ENCODE results near the gene GUCD1. TPM values are rescaled to one million over a fixed set of nuclear protein-coding genes. Genes with fewer than 3 reads are reported as not detected.
"Not testable (repeated sequence)": the region's sequence is repeated elsewhere in the genome, so short reads cannot be mapped to it uniquely, and the experiment has no call there.

GUCD1 gene
- total RNA-seq, 2 donors from 2014 or later = 58.4 to 96.3 TPM

DNA sequence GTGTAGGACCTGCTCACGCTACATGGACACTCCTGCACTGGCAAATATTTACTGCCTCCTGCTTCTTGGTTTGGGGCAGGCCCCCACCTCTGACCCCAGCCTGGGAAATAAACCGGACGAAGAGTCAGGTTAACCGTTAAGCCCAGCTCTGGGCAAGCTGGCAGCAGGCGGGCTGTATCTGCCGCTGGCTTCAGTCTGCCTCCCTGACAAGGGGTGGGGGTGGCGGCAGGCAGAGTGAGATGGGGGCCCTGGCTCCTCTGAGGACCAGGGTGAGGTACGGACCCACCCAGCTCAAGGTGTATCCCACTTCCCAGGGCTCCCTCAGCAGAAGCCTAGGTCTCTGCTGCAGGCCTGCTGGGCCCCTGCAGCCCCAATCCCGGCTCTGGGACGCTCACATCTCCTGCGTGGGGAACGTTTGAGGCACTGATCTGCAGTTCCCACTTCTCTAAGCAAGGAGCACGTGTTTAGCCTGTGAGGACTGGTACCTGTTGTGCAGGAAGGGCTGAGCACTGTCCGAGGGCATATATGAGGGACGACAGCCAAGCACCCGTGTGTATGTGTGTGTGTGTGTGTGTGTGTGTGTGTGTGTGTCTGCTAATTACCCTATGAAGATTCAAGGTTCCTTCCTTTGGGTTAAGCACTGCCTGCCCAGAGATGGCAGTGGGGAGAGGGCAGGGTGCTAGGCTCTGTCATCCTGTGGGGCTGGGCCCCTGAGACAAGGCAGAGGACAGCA is 39.1 kb upstream of the GUCD1 start:
- Mint-ChIP-seq H3K27ac (no peak overlapping the region), H3K36me3 (ENCODE audit: low read depth) (no peaks in the 10 kb centered on the region), H3K4me1 (peaks cover 5% of the 10 kb centered on the region), H3K4me3 (no peak overlapping the region), H3K27me3 (no peaks in the 10 kb centered on the region)
- ATAC-seq = no peak
- no peaks in the 10 kb centered on the region for H3K9me3 ChIP-seq (ENCODE audit: control insufficient read depth, low read length, poor library complexity, severe bottlenecking)
- no peak for DNase-seq

DNA sequence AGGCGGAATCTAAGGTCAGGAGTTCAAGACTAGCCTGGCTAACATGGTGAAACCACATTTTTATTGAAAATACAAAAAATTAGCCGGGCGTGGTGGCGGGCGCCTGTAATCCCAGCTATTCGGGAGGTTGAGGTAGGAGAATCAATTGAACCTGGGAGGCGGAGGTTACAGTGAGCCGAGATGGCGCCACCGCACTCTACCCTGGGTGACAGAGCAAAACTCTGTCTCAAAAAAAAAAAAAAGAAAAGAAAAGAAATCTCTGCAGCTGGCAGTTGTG is 38.6 kb upstream of the GUCD1 start:
- H3K27me3 Mint-ChIP-seq; ATAC-seq; H3K36me3 Mint-ChIP-seq (ENCODE audit: low read depth); H3K9me3 ChIP-seq (ENCODE audit: control insufficient read depth, low read length, poor library complexity, severe bottlenecking); H3K4me1 Mint-ChIP-seq; H3K27ac Mint-ChIP-seq; DNase-seq: not testable (repeated sequence)
- H3K4me3 Mint-ChIP-seq = peak overlapping the region; percentile 67

DNA sequence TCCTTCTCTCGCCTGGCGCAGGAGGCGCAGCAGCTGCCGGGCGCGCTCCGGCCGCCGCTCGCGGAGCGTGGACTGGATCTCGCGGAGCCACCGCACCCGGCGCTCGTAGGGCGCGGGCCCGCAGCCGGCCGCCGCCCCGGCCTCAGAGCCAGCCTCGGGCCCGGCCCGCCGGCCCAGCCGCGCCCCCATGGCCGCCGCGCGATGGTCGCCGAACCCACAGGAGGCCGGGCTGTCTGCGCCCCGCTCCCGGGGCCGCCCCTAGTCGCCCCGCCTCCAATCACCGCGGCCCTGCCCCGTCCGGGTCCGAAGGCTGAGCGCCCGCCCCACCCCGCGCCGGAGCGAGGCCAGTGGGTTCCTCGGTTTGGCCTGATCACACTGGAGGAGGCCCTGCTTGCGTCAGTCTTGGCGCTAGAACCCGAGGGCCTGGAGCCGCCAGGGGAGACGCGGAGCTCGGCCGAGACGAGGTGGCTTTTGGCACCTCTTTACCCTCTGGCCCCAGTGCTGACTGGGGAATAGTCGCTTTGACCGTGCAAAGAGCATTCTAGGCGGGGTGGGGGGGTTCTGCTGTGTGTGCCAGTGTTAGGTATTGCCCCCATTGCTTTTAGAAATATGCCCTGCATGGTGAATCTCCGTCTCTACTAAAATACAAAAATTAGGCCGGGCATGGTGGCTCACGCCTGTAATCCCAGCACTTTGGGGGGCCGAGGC is 38.1 kb upstream of the GUCD1 start, which contains the start of gene LRRC75B:
TSS of gene LRRC75B (minus strand) at position 223 of the 708 bp plus-strand sequence. CDS start at position 189, 34 bp downstream.
- H3K36me3 Mint-ChIP-seq (ENCODE audit: low read depth) = no peaks in the 10 kb centered on the region
- H3K27me3 Mint-ChIP-seq = no peaks in the 10 kb centered on the region
- peak within 1 kb of the TSS; percentile 87 for H3K4me3 Mint-ChIP-seq
- peaks cover 5% of the 10 kb centered on the region for H3K4me1 Mint-ChIP-seq
- no peaks in the 10 kb centered on the region for H3K9me3 ChIP-seq (ENCODE audit: control insufficient read depth, low read length, poor library complexity, severe bottlenecking)
- no peak for DNase-seq
- H3K27ac Mint-ChIP-seq = no peak within 1 kb of the TSS
- peak; percentile 76 for ATAC-seq

DNA sequence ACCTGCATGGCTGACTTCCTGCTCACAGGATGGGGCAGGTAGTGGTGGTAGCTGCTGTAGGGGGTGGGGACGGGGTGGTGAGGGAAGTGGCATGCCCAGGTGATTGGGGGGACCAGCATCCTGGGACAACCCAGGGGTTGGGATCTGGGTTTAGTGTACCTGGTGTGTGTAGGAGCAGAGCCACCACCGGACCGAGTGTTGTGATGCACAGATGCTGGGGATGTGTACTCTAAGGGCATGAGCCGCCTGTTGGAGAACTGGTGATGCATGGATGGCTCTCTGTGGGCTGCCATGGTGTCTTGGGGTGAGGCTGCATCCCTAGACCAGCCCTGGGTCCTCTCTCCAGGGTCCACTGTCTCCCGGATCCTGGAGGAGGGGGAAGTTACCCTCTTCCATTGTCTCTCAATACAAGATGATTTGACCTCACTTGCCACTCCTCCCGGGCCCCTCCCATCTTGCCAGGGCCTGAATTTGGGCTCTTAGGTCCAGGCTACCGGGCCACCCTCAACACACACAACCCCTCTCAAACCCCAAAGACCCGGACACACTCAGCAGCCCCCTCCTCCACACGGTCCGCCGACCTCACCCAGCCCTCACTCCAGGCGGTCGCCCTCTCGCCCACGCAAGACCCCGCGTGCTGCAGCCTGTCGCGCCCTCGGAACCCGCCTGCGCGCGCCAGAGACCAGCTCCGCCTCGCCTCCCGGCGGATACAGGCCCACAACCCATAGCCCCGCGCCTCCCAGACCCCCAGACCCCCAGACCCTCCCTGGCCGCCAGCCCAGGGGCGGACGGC is 37.3 kb upstream of the GUCD1 start:
- Mint-ChIP-seq H3K27ac (no peak overlapping the region), H3K4me3 (peak overlapping the region; percentile 87), H3K36me3 (ENCODE audit: low read depth) (no peaks in the 10 kb centered on the region), H3K4me1 (peaks cover 5% of the 10 kb centered on the region), H3K27me3 (no peaks in the 10 kb centered on the region)
- DNase-seq (no peak), ATAC-seq (no peak)
- no peaks in the 10 kb centered on the region for H3K9me3 ChIP-seq (ENCODE audit: control insufficient read depth, low read length, poor library complexity, severe bottlenecking)

DNA sequence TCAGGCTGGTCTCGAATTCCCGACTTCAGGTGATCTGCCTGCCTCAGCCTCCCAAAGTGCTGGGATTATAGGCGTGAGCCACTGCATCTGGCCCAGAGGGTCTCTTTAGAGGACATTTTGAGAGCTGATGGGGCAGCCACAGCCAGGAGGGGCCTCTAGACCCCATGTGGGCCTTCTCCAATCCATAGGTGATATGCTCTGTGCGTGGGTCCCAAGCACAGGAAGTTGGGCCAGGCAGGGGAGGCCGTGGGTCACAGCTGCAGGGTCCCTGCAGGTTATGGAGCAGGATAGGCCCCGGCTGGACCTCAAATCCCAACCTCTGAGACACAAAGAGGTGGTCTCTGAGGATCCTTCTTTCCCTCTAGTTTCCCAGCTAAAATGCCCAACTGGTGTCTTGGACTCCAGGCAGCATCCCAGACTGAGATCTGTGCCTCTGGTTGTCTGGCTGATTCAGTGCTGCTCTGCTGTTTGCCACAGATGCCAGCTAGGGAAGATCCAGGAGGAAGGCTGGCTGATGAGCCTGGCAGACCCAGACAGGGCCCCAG is 36.4 kb upstream of the GUCD1 start:
- DNase-seq (no peak), ATAC-seq (no peak)
- Mint-ChIP-seq H3K27me3 (no peaks in the 10 kb centered on the region), H3K27ac (no peak overlapping the region), H3K36me3 (ENCODE audit: low read depth) (no peaks in the 10 kb centered on the region), H3K4me3 (peak overlapping the region; percentile 21), H3K4me1 (peaks cover 5% of the 10 kb centered on the region)
- H3K9me3 ChIP-seq (ENCODE audit: control insufficient read depth, low read length, poor library complexity, severe bottlenecking) = no peaks in the 10 kb centered on the region

DNA sequence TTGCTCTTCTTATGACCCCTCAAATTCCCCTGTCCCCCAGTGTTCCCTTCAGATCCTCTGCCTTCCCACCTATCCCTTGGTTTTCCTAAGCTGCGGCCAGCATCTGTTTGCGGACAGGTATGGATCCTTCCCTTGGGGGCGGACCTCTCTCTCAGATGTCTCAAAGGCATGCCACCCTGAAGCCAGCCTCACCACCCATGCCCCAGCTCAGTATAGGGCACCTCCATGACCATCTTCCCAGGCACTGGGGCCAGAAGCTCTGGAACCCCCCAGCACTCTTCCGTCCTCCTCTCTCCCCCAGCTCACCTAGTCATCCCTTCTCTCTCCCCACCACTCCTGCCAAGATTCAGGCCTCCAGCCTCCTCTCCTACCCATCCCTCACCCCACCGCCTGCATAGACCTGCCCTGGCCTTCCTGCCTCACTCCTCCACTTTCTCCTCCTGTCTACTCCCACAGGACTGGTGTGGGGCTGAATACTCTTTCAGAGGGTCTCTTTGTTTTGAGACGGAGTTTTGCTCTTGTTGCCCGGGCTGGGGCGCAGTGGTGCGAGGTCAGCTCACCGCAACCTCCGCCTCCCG is 35.7 kb upstream of the GUCD1 start:
- H3K36me3 Mint-ChIP-seq (ENCODE audit: low read depth) = no peaks in the 10 kb centered on the region
- no peaks in the 10 kb centered on the region for H3K27me3 Mint-ChIP-seq
- peak overlapping the region; percentile 2 for H3K27ac Mint-ChIP-seq
- ATAC-seq = no peak
- no peak for DNase-seq
- peaks cover 5% of the 10 kb centered on the region for H3K4me1 Mint-ChIP-seq
- no peaks in the 10 kb centered on the region for H3K9me3 ChIP-seq (ENCODE audit: control insufficient read depth, low read length, poor library complexity, severe bottlenecking)
- peak overlapping the region; percentile 31 for H3K4me3 Mint-ChIP-seq

DNA sequence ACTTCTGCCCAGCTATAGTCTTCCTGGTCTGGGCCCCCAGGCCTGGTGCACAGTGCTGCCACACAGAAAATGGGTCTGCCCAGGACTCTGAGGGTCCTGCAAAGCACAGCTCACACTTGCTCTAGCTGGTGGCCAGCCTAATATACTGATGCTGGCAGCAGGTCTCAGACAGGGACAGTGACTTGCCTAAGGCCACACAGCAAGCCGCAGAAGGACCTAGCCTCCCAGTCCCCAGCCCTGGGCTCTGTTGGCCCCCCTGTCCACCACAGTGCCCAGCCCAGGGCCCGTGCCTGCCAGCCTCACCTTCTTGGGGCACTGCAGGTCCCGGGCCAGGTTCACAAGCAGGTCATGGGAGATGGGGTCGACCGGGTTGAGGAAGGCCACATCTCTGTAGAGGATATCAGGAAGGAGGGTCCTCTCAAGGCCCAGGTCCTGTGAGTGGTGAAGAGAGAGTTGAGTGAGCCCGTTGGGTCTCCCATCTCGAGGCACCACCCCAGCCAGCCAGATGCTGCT is 34.6 kb upstream of the GUCD1 start:
- ATAC-seq (no peak), DNase-seq (no peak)
- H3K27ac Mint-ChIP-seq = no peak overlapping the region
- peaks cover 5% of the 10 kb centered on the region for H3K4me1 Mint-ChIP-seq
- no peaks in the 10 kb centered on the region for H3K27me3 Mint-ChIP-seq
- H3K4me3 Mint-ChIP-seq = no peak overlapping the region
- H3K36me3 Mint-ChIP-seq (ENCODE audit: low read depth) = no peaks in the 10 kb centered on the region
- no peaks in the 10 kb centered on the region for H3K9me3 ChIP-seq (ENCODE audit: control insufficient read depth, low read length, poor library complexity, severe bottlenecking)

DNA sequence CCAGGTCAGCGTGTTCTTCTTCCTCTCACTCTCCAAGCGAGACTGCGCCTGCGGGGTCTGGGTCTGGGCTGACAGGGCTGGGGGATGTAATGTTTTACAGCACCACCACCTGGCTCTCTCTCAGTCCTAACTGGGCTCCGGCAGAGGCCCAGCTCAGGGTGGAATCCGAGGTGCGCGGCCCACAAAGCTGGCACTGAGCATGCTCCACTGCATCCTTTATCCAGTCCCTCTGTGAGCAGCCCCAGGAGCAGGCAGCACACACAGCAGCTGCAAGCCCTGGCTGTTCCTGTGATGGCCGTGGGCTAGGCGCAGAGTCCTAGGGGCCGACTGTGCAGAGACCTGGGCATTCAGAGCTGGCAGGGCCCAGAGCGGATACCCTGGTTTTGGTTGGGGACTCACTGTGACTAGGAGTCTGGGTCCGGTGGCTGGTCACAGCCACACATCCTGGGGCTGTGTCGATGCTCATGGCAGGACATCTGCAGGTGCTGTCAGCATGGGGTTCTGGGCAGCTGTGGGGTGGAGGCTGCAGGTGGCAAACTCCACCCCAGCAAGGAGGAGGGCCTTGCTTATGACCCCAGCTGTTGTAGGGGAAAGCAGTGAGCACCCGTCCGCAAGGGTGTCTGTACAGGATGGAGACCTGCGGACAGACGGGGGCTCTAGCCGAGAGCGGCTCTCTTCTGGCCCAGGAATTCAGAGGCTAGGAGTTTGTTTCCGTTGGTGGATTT is 34.0 kb upstream of the GUCD1 start:
- H3K27ac Mint-ChIP-seq = no peak overlapping the region
- peaks cover 5% of the 10 kb centered on the region for H3K4me1 Mint-ChIP-seq
- H3K4me3 Mint-ChIP-seq = no peak overlapping the region
- no peaks in the 10 kb centered on the region for H3K27me3 Mint-ChIP-seq
- H3K36me3 Mint-ChIP-seq (ENCODE audit: low read depth) = no peaks in the 10 kb centered on the region
- no peaks in the 10 kb centered on the region for H3K9me3 ChIP-seq (ENCODE audit: control insufficient read depth, low read length, poor library complexity, severe bottlenecking)
- DNase-seq (no peak), ATAC-seq (no peak)

DNA sequence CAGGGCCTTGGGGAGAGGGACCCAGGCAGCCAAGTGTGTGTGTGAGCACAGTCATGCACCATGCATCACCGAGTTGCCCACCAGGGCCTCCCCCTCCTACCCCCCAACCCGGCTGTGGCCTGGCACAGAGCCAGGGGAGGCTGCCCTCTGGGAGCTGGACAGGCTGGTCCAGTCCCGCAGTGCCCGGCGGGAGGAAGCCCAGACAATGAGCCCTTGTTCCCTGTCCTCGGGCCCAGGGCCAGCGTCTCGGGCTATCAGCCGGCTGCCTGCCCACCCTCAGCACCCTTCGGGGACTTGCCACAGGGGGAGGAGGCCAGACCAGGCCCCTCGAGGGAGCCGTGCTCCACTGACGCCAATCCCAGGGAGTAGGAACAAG is 33.4 kb upstream of the GUCD1 start:
- Mint-ChIP-seq H3K4me3 (no peak overlapping the region), H3K4me1 (peaks cover 5% of the 10 kb centered on the region), H3K36me3 (ENCODE audit: low read depth) (no peaks in the 10 kb centered on the region), H3K27me3 (no peaks in the 10 kb centered on the region), H3K27ac (no peak overlapping the region)
- no peak for ATAC-seq
- no peaks in the 10 kb centered on the region for H3K9me3 ChIP-seq (ENCODE audit: control insufficient read depth, low read length, poor library complexity, severe bottlenecking)
- no peak for DNase-seq

DNA sequence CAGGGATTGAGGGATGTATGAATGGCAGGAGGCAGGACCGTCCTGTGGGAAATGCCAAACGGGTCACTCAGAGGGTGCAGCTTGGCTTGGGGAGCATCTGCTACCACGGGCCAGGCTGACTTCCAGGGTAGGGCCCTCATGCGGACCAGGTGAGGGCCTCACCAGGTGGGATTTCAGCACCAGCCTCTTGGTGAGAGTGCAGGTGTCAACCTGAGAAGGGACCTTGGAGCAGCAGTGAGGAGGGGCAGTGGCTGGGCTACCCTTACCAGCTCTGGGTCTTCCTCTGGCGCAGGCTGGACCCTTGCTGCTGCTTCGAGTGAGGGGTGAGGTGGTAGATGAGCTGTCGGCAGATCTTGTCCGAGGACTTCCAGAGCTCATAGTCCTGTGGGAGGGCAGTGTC is 33.0 kb upstream of the GUCD1 start:
- ATAC-seq (no peak), DNase-seq (no peak)
- H3K27ac Mint-ChIP-seq = no peak overlapping the region
- no peaks in the 10 kb centered on the region for H3K36me3 Mint-ChIP-seq (ENCODE audit: low read depth)
- H3K4me3 Mint-ChIP-seq = no peak overlapping the region
- H3K4me1 Mint-ChIP-seq = peaks cover 5% of the 10 kb centered on the region
- no peaks in the 10 kb centered on the region for H3K9me3 ChIP-seq (ENCODE audit: control insufficient read depth, low read length, poor library complexity, severe bottlenecking)
- no peaks in the 10 kb centered on the region for H3K27me3 Mint-ChIP-seq

DNA sequence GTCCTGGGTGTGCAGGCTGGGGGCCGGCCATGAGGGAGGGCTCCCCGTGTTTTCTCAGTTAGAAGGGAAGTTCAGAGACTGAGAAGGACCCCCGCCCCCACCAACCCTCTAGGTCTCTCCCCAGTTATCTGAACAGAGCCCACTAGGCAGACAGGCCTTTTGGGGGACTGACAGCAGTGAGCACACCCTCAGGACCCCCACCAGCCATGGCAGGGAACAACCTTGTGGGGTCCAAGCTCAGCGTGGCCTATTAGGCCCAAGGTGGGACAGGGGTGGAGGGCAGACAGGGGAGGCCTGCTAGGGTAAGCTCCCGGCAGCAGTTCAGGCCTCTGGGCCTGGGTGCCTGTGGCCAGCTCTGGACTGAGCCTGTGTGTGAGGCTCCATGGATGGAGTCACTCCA is 32.3 kb upstream of the GUCD1 start:
- ATAC-seq = no peak
- H3K27me3 Mint-ChIP-seq = no peaks in the 10 kb centered on the region
- no peak overlapping the region for H3K4me3 Mint-ChIP-seq
- H3K27ac Mint-ChIP-seq = no peak overlapping the region
- H3K4me1 Mint-ChIP-seq = peaks cover 3% of the 10 kb centered on the region
- H3K9me3 ChIP-seq (ENCODE audit: control insufficient read depth, low read length, poor library complexity, severe bottlenecking) = no peaks in the 10 kb centered on the region
- no peak for DNase-seq
- H3K36me3 Mint-ChIP-seq (ENCODE audit: low read depth) = no peaks in the 10 kb centered on the region

DNA sequence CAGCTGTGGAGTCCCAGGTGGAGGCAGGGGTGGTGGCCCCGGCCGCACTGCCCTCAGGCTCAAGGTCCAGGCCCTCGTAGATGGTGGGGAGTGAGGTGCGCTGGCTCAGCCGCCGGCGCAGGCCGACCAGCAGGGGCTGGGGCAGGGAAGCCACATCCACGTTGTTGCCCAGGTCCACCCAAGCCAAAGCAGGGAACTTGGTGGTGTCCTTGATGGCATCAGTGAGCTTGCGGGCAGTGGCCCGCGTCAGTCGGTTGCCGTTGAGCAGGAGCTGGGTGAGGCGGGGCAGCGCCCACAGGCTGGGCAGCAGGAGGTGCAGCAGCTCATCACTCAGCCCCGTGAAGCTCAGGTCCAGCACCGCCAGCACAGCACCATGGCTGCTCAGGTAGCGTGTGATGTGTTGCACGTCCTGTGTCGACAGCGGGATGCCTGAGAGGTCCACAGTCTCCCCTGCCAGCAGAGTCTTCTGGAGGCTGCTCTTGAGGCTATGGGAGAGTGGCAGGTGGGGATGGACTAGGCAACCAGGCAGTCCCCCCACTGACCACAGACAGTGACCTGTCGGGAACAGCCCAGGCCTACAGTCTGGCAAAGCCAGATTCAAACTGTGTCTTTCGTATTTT is 31.1 kb upstream of the GUCD1 start:
- Mint-ChIP-seq H3K4me1 (no peaks in the 10 kb centered on the region), H3K4me3 (no peak overlapping the region), H3K36me3 (ENCODE audit: low read depth) (no peaks in the 10 kb centered on the region), H3K27ac (no peak overlapping the region), H3K27me3 (no peaks in the 10 kb centered on the region)
- ATAC-seq (no peak), DNase-seq (no peak)
- no peaks in the 10 kb centered on the region for H3K9me3 ChIP-seq (ENCODE audit: control insufficient read depth, low read length, poor library complexity, severe bottlenecking)

Measured in T-helper 17 cell (primary cell).